HEK293 (cell line): ENCODE measurements around the gene IL6R.

Experiments used
- CTCF ChIP-seq: fragments of 450-650 bp; formaldehyde crosslinking; IDR thresholded peaks from 2 replicates; pipeline ENCODE4 v1.5.1; 2016; ENCODE audit warnings: missing biosample characterization, missing genetic modification characterization
- YY2 ChIP-seq: fragments of 450-650 bp; formaldehyde crosslinking; IDR thresholded peaks from 2 replicates; pipeline ENCODE4 v1.5.1; 2016; ENCODE audit warnings: missing biosample characterization, missing genetic modification characterization
- ZBTB7A ChIP-seq: fragments of 450-650 bp; formaldehyde crosslinking; IDR thresholded peaks from 2 replicates; pipeline ENCODE4 v1.5.1; 2016; ENCODE audit warnings: low read depth, missing biosample characterization, missing genetic modification characterization
- ZNF121 ChIP-seq: fragments of 450-650 bp; formaldehyde crosslinking; IDR thresholded peaks from 2 replicates; pipeline ENCODE4 v1.5.1; 2016; ENCODE audit warnings: missing biosample characterization, missing genetic modification characterization
- ZNF639 ChIP-seq: fragments of 450-650 bp; formaldehyde crosslinking; IDR thresholded peaks from 2 replicates; pipeline ENCODE4 v1.5.1; 2016; ENCODE audit warnings: missing biosample characterization, missing genetic modification characterization
- ZNF791 ChIP-seq: fragments of 450-650 bp; formaldehyde crosslinking; IDR thresholded peaks from 2 replicates; pipeline ENCODE4 v1.5.1; 2016; ENCODE audit warnings: missing biosample characterization, missing genetic modification characterization

GRCh38 chr1:154490317-154490716, 85.2 kb downstream of the IL6R start:
- TF ChIP-seq ZNF639 (tag by site-specific recombination) (no peak), CTCF (tag by site-specific recombination) (no peak), YY2 (tag by site-specific recombination) (no peak), ZNF121 (tag by site-specific recombination) (no peak), ZBTB7A (tag by site-specific recombination) (no peak), ZNF791 (tag by site-specific recombination) (no peak)
